GM12878 (cell line): Measurements from ENCODE around the gene TPRG1.

Source experiments
- GABPA ChIP-seq: IDR thresholded peaks from 2 replicates; pipeline ENCODE4 v1.6.1; 2014; ENCODE audit warnings: antibody characterized with exemption, low read depth, mild to moderate bottlenecking, inconsistent platforms
- HDGF ChIP-seq: fragments of 450-650 bp; IDR thresholded peaks from 2 replicates; pipeline ENCODE4 v1.6.1; 2016; ENCODE audit warnings: antibody characterized with exemption
- JUNB ChIP-seq: IDR thresholded peaks from 2 replicates; pipeline ENCODE4 v1.6.1; 2016; ENCODE audit warnings: antibody characterized with exemption, mild to moderate bottlenecking
- POLR2A ChIP-seq: IDR thresholded peaks from 2 replicates; pipeline ENCODE4 v1.6.1; 2011; ENCODE audit warnings: low read depth, mild to moderate bottlenecking, low read length
- RAD51 ChIP-seq: fragments of 450-650 bp; IDR thresholded peaks from 2 replicates; pipeline ENCODE4 v1.6.1; 2016; ENCODE audit warnings: moderate library complexity, mild to moderate bottlenecking, inconsistent platforms
- RCOR1 ChIP-seq: conservative IDR thresholded peaks from 2 replicates; pipeline ENCODE4 v1.6.1; 2012; ENCODE audit warnings: low read depth, low read length, improper control_type of control experiment
- ZNF274 ChIP-seq: IDR thresholded peaks from one replicate; pipeline ENCODE4 v1.8.0; 2011; ENCODE audit not compliant: insufficient read length, insufficient read depth
- TF ChIP-seq, protein P1 (sequence below): fragments of 450-650 bp; IDR thresholded peaks from 2 replicates; pipeline ENCODE4 v1.6.1; 2017; ENCODE audit warnings: mild to moderate bottlenecking, moderate library complexity
- TF ChIP-seq, protein P2 (sequence below): fragments of 450-650 bp; formaldehyde crosslinking; IDR thresholded peaks from 2 replicates; pipeline ENCODE4 v1.5.0; 2022; ENCODE audit warnings: mild to moderate bottlenecking, missing genetic modification characterization
- TF ChIP-seq, protein P3 (sequence below), 3 experiments: IDR thresholded peaks in 2 of 3; conservative IDR thresholded peaks in 1 of 3; 2 replicates each; pipeline ENCODE4 v1.5.1; 2011; ENCODE audit warnings: low read depth in 3 of 3, low read length in 3 of 3, mild to moderate bottlenecking in 3 of 3, control low read depth in 2 of 3, moderate library complexity in 2 of 3, inconsistent platforms in 1 of 3, mixed read lengths in 1 of 3; ENCODE audit not compliant: control insufficient read depth in 2 of 3, insufficient read depth in 1 of 3; ENCODE audit errors: extremely low read depth in 1 of 3
- TF ChIP-seq, protein P4 (sequence below): IDR thresholded peaks from 2 replicates; pipeline ENCODE4 v1.6.1; 2012; ENCODE audit warnings: low read depth, low read length, improper control_type of control experiment

DNA sequence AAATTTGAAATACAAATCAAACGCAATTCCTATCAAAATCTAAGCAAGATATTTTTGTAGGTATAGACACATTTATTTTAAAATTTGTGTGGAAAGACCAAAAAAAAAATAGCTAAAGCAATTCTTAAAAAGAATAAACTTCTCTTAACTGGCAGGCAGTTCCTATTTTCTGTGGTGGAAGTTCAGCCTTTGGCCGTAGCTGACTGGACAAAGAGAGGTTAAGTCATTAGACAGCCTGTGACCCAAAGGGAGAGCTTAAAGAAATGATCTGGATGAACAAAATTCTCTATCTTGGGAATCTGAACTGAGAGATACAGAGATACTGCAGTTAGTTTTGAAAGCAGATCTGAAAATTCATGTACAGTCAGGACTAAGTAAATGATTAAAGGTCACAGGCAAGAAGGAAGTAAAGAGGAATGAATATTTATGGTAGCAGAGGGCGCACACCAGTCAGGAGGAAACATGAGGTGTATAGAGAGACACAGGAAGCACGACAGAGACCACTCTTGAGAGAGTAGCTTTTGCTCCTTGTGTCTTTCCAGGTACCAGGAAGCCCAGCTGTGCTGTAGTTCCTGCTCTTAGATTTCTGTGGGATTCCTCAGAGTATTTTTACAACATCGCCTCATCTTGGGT lies 57.5 kb downstream of the TPRG1 start:
- TF ChIP-seq JUNB (no peak), ZNF274 (no peak), POLR2A (no peak), GABPA (no peak), RAD51 (no peak), HDGF (no peak), RCOR1 (no peak)
- TF ChIP-seq, protein P1, sequence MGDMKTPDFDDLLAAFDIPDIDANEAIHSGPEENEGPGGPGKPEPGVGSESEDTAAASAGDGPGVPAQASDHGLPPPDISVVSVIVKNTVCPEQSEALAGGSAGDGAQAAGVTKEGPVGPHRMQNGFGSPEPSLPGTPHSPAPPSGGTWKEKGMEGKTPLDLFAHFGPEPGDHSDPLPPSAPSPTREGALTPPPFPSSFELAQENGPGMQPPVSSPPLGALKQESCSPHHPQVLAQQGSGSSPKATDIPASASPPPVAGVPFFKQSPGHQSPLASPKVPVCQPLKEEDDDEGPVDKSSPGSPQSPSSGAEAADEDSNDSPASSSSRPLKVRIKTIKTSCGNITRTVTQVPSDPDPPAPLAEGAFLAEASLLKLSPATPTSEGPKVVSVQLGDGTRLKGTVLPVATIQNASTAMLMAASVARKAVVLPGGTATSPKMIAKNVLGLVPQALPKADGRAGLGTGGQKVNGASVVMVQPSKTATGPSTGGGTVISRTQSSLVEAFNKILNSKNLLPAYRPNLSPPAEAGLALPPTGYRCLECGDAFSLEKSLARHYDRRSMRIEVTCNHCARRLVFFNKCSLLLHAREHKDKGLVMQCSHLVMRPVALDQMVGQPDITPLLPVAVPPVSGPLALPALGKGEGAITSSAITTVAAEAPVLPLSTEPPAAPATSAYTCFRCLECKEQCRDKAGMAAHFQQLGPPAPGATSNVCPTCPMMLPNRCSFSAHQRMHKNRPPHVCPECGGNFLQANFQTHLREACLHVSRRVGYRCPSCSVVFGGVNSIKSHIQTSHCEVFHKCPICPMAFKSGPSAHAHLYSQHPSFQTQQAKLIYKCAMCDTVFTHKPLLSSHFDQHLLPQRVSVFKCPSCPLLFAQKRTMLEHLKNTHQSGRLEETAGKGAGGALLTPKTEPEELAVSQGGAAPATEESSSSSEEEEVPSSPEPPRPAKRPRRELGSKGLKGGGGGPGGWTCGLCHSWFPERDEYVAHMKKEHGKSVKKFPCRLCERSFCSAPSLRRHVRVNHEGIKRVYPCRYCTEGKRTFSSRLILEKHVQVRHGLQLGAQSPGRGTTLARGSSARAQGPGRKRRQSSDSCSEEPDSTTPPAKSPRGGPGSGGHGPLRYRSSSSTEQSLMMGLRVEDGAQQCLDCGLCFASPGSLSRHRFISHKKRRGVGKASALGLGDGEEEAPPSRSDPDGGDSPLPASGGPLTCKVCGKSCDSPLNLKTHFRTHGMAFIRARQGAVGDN = no peak
- TF ChIP-seq, protein P2, sequence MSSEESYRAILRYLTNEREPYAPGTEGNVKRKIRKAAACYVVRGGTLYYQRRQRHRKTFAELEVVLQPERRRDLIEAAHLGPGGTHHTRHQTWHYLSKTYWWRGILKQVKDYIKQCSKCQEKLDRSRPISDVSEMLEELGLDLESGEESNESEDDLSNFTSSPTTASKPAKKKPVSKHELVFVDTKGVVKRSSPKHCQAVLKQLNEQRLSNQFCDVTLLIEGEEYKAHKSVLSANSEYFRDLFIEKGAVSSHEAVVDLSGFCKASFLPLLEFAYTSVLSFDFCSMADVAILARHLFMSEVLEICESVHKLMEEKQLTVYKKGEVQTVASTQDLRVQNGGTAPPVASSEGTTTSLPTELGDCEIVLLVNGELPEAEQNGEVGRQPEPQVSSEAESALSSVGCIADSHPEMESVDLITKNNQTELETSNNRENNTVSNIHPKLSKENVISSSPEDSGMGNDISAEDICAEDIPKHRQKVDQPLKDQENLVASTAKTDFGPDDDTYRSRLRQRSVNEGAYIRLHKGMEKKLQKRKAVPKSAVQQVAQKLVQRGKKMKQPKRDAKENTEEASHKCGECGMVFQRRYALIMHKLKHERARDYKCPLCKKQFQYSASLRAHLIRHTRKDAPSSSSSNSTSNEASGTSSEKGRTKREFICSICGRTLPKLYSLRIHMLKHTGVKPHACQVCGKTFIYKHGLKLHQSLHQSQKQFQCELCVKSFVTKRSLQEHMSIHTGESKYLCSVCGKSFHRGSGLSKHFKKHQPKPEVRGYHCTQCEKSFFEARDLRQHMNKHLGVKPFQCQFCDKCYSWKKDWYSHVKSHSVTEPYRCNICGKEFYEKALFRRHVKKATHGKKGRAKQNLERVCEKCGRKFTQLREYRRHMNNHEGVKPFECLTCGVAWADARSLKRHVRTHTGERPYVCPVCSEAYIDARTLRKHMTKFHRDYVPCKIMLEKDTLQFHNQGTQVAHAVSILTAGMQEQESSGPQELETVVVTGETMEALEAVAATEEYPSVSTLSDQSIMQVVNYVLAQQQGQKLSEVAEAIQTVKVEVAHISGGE (CRISPR knock-in tag) = no peak
- TF ChIP-seq, protein P3, sequence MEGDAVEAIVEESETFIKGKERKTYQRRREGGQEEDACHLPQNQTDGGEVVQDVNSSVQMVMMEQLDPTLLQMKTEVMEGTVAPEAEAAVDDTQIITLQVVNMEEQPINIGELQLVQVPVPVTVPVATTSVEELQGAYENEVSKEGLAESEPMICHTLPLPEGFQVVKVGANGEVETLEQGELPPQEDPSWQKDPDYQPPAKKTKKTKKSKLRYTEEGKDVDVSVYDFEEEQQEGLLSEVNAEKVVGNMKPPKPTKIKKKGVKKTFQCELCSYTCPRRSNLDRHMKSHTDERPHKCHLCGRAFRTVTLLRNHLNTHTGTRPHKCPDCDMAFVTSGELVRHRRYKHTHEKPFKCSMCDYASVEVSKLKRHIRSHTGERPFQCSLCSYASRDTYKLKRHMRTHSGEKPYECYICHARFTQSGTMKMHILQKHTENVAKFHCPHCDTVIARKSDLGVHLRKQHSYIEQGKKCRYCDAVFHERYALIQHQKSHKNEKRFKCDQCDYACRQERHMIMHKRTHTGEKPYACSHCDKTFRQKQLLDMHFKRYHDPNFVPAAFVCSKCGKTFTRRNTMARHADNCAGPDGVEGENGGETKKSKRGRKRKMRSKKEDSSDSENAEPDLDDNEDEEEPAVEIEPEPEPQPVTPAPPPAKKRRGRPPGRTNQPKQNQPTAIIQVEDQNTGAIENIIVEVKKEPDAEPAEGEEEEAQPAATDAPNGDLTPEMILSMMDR (IDR thresholded peaks at IDR 0.05 in 2 of 3, conservative IDR thresholded peaks at IDR 0.05 in 1 of 3; ENCODE audit: control insufficient read depth in 2 of 3, extremely low read depth in 1 of 3, insufficient read depth in 1 of 3, low read depth in 3 of 3, low read length in 3 of 3) = no peak
- TF ChIP-seq, protein P4, sequence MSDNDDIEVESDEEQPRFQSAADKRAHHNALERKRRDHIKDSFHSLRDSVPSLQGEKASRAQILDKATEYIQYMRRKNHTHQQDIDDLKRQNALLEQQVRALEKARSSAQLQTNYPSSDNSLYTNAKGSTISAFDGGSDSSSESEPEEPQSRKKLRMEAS = no peak
